ENCODE data around the gene SLC23A2.

SLC23A2 gene

DNA sequence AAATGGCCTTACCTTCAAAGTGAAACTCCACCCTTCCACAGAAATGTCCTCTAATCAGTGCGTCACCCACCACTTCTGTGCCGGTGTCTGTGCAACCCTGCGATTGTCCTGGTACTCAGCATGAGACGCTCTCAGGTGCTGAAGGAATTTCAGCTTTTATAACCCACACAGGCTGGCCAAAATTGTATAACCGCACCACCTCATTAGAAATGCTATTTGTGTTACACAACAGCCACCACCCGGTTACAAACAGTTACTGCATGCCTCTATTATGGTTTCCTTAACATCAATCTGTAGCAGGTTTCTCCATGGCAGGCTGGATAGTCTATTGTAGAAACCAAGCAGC lies 51.5 kb downstream of the SLC23A2 start:
- no peaks in the 10 kb centered on the region for H3K27me3 Mint-ChIP-seq
- no peaks in the 10 kb centered on the region for H3K9me3 Mint-ChIP-seq
- intact Hi-C loops (cut with micrococcal nuclease) = loop anchor here (10.0 kb wide), 1 partner anchor 345 kb away; no protein-coding TSS in a partner anchor
- H3K27ac Mint-ChIP-seq = peak overlapping the region; percentile 47
- peaks cover 50% of the 10 kb centered on the region for H3K4me1 Mint-ChIP-seq (ENCODE audit: low read depth)
- H3K4me3 Mint-ChIP-seq = no peak overlapping the region
- H3K36me3 Mint-ChIP-seq (ENCODE audit: low read depth) = peaks cover 58% of the 10 kb centered on the region

DNA sequence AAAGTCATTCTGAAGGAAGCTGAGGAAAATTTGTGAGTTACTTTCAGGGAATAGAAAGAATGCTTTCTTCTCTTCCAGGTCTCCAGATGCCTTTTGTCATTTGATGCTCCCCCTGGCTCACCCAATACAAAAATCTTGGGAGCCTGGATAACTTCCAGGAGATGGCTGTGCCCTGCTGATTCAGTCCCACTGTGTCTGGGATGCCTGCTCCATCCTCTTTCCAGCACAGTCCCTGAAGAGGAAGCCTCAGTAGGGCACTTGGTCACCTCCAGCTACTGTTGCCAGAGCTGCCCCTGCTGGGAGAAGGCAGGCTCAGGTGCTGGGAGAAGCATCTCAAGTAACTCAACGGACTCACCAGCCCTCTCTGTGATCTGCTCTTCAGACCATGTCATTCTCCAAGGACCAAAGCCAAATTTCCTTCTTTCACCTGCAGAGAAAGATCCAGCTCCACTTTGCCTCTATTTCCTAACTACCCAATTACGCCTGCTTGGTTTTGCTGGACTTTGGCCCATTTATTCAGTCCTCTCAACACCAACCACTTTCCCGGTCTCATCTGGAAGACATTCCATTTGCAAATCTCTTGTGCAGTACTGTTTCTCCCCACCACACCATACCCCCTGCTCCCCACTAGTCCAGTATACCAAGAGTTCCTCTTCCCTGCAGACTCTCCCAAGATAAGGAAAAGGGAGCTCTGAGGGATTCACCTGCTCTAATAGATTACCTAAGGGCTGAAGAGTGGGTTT lies 53.3 kb downstream of the SLC23A2 start:
- intact Hi-C loops (cut with micrococcal nuclease) = no loop called here
- Mint-ChIP-seq H3K9me3 (no peaks in the 10 kb centered on the region), H3K36me3 (ENCODE audit: low read depth) (peaks cover 58% of the 10 kb centered on the region), H3K27ac (peak overlapping the region; percentile 69), H3K27me3 (no peaks in the 10 kb centered on the region), H3K4me3 (no peak overlapping the region), H3K4me1 (ENCODE audit: low read depth) (peaks cover 66% of the 10 kb centered on the region)

DNA sequence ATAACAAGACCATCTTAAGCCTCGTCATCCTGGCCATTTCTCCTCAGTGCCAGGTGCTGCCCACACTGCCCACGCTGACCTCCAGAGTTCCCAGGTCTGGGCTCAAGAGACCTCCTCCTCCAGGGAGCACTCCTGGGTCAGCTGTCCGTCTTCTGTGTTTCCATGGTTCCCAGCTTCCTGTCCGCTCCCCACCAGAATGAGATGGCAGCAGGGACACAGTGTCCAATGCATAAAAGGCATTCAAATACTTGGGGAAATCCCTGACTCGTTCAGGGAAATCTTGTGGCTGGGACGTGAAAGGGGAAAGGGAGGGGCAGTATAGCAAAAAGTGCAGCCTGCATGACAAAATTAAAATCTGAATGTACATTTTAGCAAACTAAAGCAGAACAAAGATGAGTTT lies 54.3 kb downstream of the SLC23A2 start:
- intact Hi-C loops (cut with micrococcal nuclease) = no loop called here
- H3K36me3 Mint-ChIP-seq (ENCODE audit: low read depth) = peaks cover 52% of the 10 kb centered on the region
- H3K4me1 Mint-ChIP-seq (ENCODE audit: low read depth) = peaks cover 76% of the 10 kb centered on the region
- no peaks in the 10 kb centered on the region for H3K9me3 Mint-ChIP-seq
- H3K4me3 Mint-ChIP-seq = no peak overlapping the region
- no peaks in the 10 kb centered on the region for H3K27me3 Mint-ChIP-seq
- H3K27ac Mint-ChIP-seq = peak overlapping the region; percentile 69

GRCh38 chr20:4946585-4946984 lies 54.7 kb downstream of the SLC23A2 start:
- no peaks in the 10 kb centered on the region for H3K27me3 Mint-ChIP-seq
- intact Hi-C loops (cut with micrococcal nuclease) = no loop called here
- H3K4me1 Mint-ChIP-seq (ENCODE audit: low read depth) = peaks cover 80% of the 10 kb centered on the region
- H3K27ac Mint-ChIP-seq = peak overlapping the region; percentile 69
- H3K9me3 Mint-ChIP-seq = no peaks in the 10 kb centered on the region
- H3K4me3 Mint-ChIP-seq = no peak overlapping the region
- H3K36me3 Mint-ChIP-seq (ENCODE audit: low read depth) = peaks cover 53% of the 10 kb centered on the region

GRCh38 chr20:4944518-4945313 lies 56.6 kb downstream of the SLC23A2 start:
- peaks cover 63% of the 10 kb centered on the region for H3K4me1 Mint-ChIP-seq (ENCODE audit: low read depth)
- H3K27ac Mint-ChIP-seq = peak overlapping the region; percentile 47
- peaks cover 42% of the 10 kb centered on the region for H3K36me3 Mint-ChIP-seq (ENCODE audit: low read depth)
- intact Hi-C loops (cut with micrococcal nuclease) = no loop called here
- H3K4me3 Mint-ChIP-seq = no peak overlapping the region
- no peaks in the 10 kb centered on the region for H3K9me3 Mint-ChIP-seq
- no peaks in the 10 kb centered on the region for H3K27me3 Mint-ChIP-seq

DNA sequence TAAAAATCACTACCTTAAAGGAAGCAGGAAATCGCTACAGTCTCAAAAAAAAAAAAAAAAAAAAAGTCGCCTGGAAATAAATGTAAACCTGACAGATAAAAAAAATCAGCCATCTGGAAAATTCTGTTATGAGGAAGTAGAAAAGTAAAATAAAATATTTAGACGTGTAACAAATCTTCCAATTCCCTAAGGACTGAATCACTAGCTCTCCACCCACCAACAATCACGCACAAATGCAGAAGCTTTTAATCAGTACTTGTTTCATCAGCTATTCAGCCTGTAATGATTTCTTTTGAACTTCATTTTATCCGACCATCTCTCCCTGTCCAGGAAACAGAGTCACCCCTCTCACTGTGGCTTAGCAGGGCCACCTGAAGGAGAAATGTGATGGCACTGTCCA lies 59.0 kb downstream of the SLC23A2 start:
- H3K9me3 Mint-ChIP-seq = no peaks in the 10 kb centered on the region
- peaks cover 49% of the 10 kb centered on the region for H3K4me1 Mint-ChIP-seq (ENCODE audit: low read depth)
- peaks cover 31% of the 10 kb centered on the region for H3K36me3 Mint-ChIP-seq (ENCODE audit: low read depth)
- intact Hi-C loops (cut with micrococcal nuclease) = no loop called here
- H3K27me3 Mint-ChIP-seq = no peaks in the 10 kb centered on the region
- H3K4me3 Mint-ChIP-seq = no peak overlapping the region
- H3K27ac Mint-ChIP-seq = peak overlapping the region; percentile 60

DNA sequence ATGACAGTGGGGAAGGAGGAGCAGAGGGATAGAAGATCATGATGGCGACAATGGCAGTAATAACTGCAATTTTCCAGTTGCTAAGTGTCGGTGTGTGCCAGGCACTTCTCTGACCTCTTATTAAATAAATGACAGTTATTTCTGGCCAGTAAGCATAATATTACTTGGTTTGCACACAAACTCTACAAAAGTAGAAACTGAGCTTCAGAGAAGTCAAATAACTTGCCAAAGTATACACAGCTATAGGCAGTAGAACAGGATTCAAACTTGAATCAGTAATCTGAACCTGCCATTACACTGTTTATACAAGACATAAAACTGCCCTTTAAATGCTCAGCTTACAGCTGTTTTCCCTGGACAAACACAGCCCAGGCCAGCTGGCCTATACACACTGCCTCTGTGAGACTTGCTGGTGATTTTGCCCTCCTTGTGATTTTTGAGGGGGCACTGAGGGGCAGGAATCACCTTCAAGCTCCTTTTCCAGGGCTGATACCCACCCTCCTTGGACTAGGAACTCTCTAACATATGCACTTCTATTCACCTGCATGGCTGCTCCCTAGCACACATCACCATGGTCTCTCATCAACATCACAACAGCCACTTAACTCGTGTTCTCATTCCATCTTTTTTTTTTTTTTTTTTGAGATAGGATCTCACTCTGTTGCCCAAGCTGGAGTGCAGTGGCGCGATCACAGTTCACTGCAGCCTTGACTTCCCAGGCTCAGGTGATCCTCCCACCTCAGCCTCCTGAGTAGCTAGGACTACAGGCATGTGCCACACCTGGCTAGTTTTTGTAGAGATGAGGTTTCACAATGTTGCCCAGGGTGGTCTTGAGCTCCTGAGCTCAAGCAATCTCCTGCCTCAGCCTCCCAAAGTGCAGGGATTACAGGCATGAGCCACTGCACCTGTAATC lies 63.6 kb downstream of the SLC23A2 start:
- H3K36me3 Mint-ChIP-seq (ENCODE audit: low read depth) = peaks cover 24% of the 10 kb centered on the region
- H3K27ac Mint-ChIP-seq = peak overlapping the region; percentile 39
- H3K4me3 Mint-ChIP-seq = no peak overlapping the region
- H3K27me3 Mint-ChIP-seq = no peaks in the 10 kb centered on the region
- H3K9me3 Mint-ChIP-seq = no peaks in the 10 kb centered on the region
- peaks cover 17% of the 10 kb centered on the region for H3K4me1 Mint-ChIP-seq (ENCODE audit: low read depth)
- intact Hi-C loops (cut with micrococcal nuclease) = no loop called here

- peaks cover 10% of the 10 kb centered on the region for H3K4me1 Mint-ChIP-seq (ENCODE audit: low read depth)
- intact Hi-C loops (cut with micrococcal nuclease) = no loop called here
- H3K27ac Mint-ChIP-seq = peak overlapping the region; percentile 39
- peaks cover 31% of the 10 kb centered on the region for H3K36me3 Mint-ChIP-seq (ENCODE audit: low read depth)
- no peak overlapping the region for H3K4me3 Mint-ChIP-seq
- no peaks in the 10 kb centered on the region for H3K9me3 Mint-ChIP-seq
- no peaks in the 10 kb centered on the region for H3K27me3 Mint-ChIP-seq
Observed at GRCh38 chr20:4936851-4937406, 64.4 kb downstream of the SLC23A2 start.

GRCh38 chr20:4936392-4936850 lies 64.9 kb downstream of the SLC23A2 start:
- peaks cover 7% of the 10 kb centered on the region for H3K4me1 Mint-ChIP-seq (ENCODE audit: low read depth)
- intact Hi-C loops (cut with micrococcal nuclease) = no loop called here
- peaks cover 33% of the 10 kb centered on the region for H3K36me3 Mint-ChIP-seq (ENCODE audit: low read depth)
- H3K27me3 Mint-ChIP-seq = no peaks in the 10 kb centered on the region
- no peaks in the 10 kb centered on the region for H3K9me3 Mint-ChIP-seq
- H3K27ac Mint-ChIP-seq = peak overlapping the region; percentile 39
- no peak overlapping the region for H3K4me3 Mint-ChIP-seq

- Mint-ChIP-seq H3K9me3 (no peaks in the 10 kb centered on the region), H3K4me1 (ENCODE audit: low read depth) (peaks cover 18% of the 10 kb centered on the region), H3K27me3 (no peaks in the 10 kb centered on the region), H3K27ac (no peak overlapping the region), H3K4me3 (no peak overlapping the region), H3K36me3 (ENCODE audit: low read depth) (peaks cover 53% of the 10 kb centered on the region)
- intact Hi-C loops (cut with micrococcal nuclease) = no loop called here
Observed at GRCh38 chr20:4932061-4932460, 69.2 kb downstream of the SLC23A2 start.

- H3K9me3 Mint-ChIP-seq = no peaks in the 10 kb centered on the region
- H3K4me3 Mint-ChIP-seq = no peak overlapping the region
- intact Hi-C loops (cut with micrococcal nuclease) = no loop called here
- H3K36me3 Mint-ChIP-seq (ENCODE audit: low read depth) = peaks cover 65% of the 10 kb centered on the region
- no peak overlapping the region for H3K27ac Mint-ChIP-seq
- H3K4me1 Mint-ChIP-seq (ENCODE audit: low read depth) = peaks cover 13% of the 10 kb centered on the region
- H3K27me3 Mint-ChIP-seq = no peaks in the 10 kb centered on the region
Observed at GRCh38 chr20:4929686-4930397, 71.5 kb downstream of the SLC23A2 start.

GRCh38 chr20:4926531-4927156 lies 74.7 kb downstream of the SLC23A2 start:
- Mint-ChIP-seq H3K4me3 (no peak overlapping the region), H3K27ac (no peak overlapping the region), H3K36me3 (ENCODE audit: low read depth) (peaks cover 68% of the 10 kb centered on the region), H3K9me3 (no peaks in the 10 kb centered on the region), H3K4me1 (ENCODE audit: low read depth) (peaks cover 18% of the 10 kb centered on the region), H3K27me3 (no peaks in the 10 kb centered on the region)
- intact Hi-C loops (cut with micrococcal nuclease) = no loop called here
